Subcutaneous adipose tissue (tissue), 4 donors: ENCODE measurements around the gene GALK1. TPM values are rescaled to one million over a fixed set of nuclear protein-coding genes. Genes with fewer than 3 reads are reported as not detected.

Experiments
- total RNA-seq, 4 donors: library from RNA; depleted of rRNA; stranded (reverse); fragments of >200 nt; gene quantifications; one replicate each; pipeline ENCODE4 v1.1.0, GENCODE V29; 2016
- TF ChIP-seq, protein P1 (sequence below): fragments of 450-650 bp; IDR thresholded peaks from one replicate; pipeline ENCODE4 v1.5.1; 2016; ENCODE audit warnings: low read depth, mild to moderate bottlenecking, control low read depth, antibody characterized with exemption, moderate library complexity

Gene GALK1
- total RNA-seq, 4 donors from 2014 or later = 13.2 to 31.3 (median 24.5) TPM

DNA sequence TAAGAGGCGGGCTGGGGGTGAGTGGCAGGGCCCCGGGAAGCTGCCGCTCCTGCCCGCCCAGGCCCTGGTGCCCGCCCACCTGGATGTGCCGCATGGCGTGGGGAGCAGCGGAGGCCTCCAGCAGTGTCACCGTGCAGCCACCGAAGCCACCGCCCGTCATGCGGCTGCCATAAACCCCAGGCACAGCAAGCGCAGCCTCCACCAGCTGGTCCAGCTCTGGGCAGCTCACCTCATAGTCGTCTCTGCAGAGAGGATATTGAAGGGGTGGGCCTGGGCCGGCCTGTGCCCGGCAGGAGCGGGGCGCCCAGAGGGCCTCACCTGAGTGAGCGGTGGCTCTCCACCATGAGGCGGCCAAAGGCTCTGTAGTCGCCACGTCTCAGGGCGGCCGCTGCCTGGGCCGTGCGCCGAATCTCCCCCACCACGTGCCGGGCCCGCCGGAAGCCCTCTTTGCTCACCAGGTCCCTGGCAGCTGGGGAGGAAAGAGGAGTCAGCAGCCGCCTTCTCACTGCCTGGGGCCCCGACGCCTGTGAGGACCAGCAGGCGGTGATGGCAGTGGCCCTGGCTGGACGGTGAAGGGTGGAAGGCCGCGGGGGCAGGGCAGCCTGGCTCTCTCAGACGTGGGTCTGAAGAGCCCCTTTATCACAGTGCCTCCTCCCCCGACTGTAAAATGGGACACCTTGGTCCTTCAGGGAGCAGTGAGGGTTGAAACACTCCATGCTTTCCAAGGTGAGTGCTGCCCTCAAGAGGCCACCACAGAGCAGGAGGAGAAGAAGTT lies 6.7 kb downstream of the GALK1 start:
- TF ChIP-seq, protein P1, sequence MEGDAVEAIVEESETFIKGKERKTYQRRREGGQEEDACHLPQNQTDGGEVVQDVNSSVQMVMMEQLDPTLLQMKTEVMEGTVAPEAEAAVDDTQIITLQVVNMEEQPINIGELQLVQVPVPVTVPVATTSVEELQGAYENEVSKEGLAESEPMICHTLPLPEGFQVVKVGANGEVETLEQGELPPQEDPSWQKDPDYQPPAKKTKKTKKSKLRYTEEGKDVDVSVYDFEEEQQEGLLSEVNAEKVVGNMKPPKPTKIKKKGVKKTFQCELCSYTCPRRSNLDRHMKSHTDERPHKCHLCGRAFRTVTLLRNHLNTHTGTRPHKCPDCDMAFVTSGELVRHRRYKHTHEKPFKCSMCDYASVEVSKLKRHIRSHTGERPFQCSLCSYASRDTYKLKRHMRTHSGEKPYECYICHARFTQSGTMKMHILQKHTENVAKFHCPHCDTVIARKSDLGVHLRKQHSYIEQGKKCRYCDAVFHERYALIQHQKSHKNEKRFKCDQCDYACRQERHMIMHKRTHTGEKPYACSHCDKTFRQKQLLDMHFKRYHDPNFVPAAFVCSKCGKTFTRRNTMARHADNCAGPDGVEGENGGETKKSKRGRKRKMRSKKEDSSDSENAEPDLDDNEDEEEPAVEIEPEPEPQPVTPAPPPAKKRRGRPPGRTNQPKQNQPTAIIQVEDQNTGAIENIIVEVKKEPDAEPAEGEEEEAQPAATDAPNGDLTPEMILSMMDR = no peak

DNA sequence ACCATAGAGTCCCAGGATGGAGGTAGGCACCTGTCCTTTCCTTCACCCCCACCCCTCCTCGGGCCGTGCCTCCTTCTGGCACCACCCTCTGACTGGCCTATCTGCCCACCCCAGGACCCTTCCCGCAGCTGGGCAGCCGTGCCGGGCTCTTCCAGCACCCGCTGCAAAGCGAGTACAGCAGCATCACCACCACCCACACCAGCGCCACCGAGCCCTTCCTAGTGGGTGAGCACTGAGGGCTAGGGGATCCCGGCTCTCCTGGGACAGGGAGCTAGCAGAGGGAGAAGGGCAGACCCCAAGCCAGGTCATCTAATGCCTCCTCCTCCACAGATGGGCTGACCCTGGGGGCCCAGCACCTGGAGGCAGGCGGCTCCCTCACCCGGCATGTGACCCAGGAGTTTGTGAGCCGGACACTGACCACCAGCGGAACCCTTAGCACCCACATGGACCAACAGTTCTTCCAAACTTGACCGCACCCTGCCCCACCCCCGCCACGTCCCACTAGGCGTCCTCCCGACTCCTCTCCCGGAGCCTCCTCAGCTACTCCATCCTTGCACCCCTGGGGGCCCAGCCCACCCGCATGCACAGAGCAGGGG lies 7.8 kb downstream of the GALK1 start:
- TF ChIP-seq, protein P1 = no peak

DNA sequence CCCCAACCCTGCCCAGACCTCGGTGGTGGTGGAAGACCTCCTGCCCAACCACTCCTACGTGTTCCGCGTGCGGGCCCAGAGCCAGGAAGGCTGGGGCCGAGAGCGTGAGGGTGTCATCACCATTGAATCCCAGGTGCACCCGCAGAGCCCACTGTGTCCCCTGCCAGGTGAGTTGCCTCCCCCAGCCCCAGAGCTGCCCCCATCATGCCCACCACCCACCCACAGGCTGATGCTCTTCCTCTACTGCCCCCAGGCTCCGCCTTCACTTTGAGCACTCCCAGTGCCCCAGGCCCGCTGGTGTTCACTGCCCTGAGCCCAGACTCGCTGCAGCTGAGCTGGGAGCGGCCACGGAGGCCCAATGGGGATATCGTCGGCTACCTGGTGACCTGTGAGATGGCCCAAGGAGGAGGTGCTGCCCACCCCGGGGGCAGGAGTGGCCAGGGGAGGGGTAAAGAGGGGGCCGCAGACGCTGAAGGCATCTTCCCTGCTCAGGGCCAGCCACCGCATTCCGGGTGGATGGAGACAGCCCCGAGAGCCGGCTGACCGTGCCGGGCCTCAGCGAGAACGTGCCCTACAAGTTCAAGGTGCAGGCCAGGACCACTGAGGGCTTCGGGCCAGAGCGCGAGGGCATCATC lies 8.4 kb downstream of the GALK1 start:
- TF ChIP-seq, protein P1 = no peak

DNA sequence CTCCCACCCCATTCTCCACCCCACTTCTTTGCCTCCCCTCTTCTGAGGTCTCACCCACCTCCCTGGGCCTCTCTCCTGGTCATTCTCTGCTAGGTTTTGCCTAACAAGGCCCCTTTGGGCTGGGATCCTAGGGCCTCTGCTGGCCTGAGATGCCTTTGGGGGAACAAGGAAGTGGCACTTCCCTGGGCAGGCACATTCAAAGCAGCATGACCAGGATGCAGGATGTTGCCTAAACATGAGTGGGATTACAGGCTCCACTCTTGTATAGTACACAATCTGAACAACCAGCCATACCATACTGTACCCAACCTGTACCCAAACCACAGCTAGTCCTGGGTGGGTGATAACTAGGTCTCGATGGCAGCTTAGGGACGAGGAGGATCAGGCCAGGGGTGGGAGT lies 9.0 kb downstream of the GALK1 start:
- TF ChIP-seq, protein P1 = no peak

DNA sequence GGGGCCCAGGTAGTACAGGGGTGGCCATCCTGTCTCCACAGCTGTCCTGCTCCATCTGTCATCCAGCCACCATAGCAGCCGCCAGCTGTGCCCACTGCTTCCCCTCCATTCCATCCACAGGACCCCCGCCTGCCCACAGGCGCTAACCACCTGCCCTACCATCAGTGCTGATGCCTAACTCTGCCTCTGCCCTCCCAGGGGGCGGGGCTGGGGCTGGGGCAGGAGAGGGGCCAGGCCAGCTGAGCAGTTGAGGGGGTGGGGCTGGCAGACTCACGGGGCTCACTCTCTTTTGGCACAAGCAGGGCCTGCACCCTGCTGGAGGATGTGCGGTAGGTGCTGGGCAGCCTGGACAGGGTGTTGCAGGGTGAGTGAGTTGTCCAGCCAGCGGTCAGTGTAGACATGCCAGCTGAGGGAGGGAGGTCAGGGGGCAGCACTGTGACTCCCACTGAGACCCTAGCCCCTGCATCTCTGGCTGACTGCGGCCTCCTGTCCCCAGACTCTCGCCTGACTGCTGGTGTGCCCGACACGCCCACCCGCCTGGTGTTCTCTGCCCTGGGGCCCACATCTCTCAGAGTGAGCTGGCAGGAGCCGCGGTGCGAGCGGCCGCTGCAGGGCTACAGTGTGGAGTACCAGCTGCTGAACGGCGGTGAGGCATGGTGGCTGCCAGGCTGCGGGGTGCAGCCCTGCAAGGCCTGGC lies 9.6 kb downstream of the GALK1 start:
- TF ChIP-seq, protein P1 = no peak

DNA sequence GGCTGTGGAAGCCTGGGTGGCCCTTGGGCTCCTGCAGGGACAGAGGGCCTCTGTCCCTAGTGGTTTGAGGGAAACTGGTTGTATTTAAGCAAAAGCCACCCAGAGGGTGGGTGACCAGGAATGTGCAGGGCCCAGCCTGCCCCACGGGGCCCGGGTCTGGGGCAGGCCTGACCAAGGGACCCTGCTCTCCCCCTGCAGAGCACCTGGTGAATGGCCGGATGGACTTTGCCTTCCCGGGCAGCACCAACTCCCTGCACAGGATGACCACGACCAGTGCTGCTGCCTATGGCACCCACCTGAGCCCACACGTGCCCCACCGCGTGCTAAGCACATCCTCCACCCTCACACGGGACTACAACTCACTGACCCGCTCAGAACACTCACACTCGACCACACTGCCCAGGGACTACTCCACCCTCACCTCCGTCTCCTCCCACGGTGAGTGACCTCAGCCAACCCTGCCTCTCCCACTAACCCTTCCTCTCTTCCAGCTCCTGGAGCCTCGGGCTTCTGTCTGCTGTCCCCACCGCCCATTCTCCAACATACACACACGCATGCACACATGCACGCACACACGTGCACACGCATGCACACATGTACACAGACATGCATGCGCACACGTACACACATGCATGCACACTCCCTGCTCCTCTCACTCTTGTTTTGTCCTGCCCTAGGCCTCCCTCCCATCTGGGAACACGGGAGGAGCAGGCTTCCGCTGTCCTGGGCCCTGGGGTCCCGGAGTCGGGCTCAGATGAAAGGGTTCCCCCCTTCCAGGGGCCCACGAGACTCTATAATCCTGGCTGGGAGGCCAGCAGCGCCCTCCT lies 10.4 kb downstream of the GALK1 start:
- TF ChIP-seq, protein P1 = no peak
